ENCODE measurements around the gene UGT1A4.
"Not testable (repeated sequence)": the region's sequence is repeated elsewhere in the genome, so short reads cannot be mapped to it uniquely, and the experiment has no call there.

The UGT1A4 gene

GRCh38 chr2:233688341-233688740 is 30.2 kb upstream of the UGT1A4 start:
- DNase-seq (ENCODE audit: low spot score in 2 of 2), result no peak
- Mint-ChIP-seq H3K27me3 (peaks cover 48% of the 10 kb centered on the region), H3K27ac (ENCODE audit: low read depth) (no peak overlapping the region), H3K4me1 (no peaks in the 10 kb centered on the region), H3K4me3 (no peak overlapping the region), H3K9me3 (no peaks in the 10 kb centered on the region), H3K36me3 (ENCODE audit: insufficient read depth) (no peaks in the 10 kb centered on the region)
- no peak for ATAC-seq (replicated peaks; ENCODE audit: extremely low read depth, poor library complexity, severe bottlenecking)

- H3K4me3 Mint-ChIP-seq, result no peak overlapping the region
- no peak for ATAC-seq (replicated peaks; ENCODE audit: extremely low read depth, poor library complexity, severe bottlenecking)
- no peaks in the 10 kb centered on the region for H3K36me3 Mint-ChIP-seq (ENCODE audit: insufficient read depth)
- no peak for DNase-seq (ENCODE audit: low spot score in 2 of 2)
- no peaks in the 10 kb centered on the region for H3K9me3 Mint-ChIP-seq
- no peaks in the 10 kb centered on the region for H3K4me1 Mint-ChIP-seq
- peaks cover 55% of the 10 kb centered on the region for H3K27me3 Mint-ChIP-seq
- H3K27ac Mint-ChIP-seq (ENCODE audit: low read depth), result no peak overlapping the region
These were observed 29.5 kb upstream of the UGT1A4 start for GRCh38 chr2:233689031-233689430.

DNA sequence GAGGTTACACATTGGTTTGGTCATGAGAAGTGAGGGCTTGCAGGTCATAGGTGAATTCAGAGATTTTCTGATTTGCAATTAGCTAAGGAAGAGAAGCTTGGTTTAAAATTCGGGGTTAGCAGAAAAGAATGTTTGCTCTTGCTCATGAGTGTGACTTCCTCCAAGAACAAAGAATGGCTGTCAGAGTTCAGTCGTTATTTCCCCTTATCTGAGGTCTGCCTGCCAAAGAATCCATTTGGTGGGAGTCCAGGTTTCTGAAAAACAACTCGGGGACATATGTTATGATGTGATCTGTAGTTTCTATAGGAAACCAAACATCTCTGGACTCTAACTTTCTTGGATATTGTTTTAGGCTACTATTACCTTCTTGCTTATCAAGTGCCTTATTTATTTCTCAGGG is 29.0 kb upstream of the UGT1A4 start:
- H3K27ac Mint-ChIP-seq (ENCODE audit: low read depth), result no peak overlapping the region
- H3K4me3 Mint-ChIP-seq, result no peak overlapping the region
- no peaks in the 10 kb centered on the region for H3K4me1 Mint-ChIP-seq
- H3K36me3 Mint-ChIP-seq (ENCODE audit: insufficient read depth), result no peaks in the 10 kb centered on the region
- peaks cover 55% of the 10 kb centered on the region for H3K27me3 Mint-ChIP-seq
- no peaks in the 10 kb centered on the region for H3K9me3 Mint-ChIP-seq
- DNase-seq (ENCODE audit: low spot score in 2 of 2), result no peak
- ATAC-seq (replicated peaks; ENCODE audit: extremely low read depth, poor library complexity, severe bottlenecking), result no peak

DNA sequence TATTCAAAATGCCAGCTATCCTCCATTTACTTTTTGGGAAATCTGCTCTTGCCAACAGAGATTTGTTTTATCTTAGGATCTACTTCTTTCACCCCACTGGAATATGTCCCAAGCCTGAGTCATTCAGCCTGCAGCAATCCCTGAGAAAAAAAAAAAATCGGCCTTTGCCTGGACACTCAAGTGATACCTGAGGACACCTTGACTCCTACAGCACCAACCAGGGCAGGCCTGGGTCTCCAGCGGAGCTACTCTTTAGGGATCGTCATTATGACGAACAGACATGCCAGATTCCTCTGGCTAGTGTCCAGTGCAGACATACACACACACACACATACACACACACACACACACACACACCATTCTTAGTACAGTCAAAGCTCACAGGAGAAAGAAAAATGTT is 28.1 kb upstream of the UGT1A4 start:
- Mint-ChIP-seq H3K36me3 (ENCODE audit: insufficient read depth) (no peaks in the 10 kb centered on the region), H3K4me3 (no peak overlapping the region), H3K27me3 (peaks cover 62% of the 10 kb centered on the region), H3K4me1 (no peaks in the 10 kb centered on the region), H3K9me3 (no peaks in the 10 kb centered on the region), H3K27ac (ENCODE audit: low read depth) (no peak overlapping the region)
- DNase-seq (ENCODE audit: low spot score in 2 of 2) (no peak), ATAC-seq (replicated peaks; ENCODE audit: extremely low read depth, poor library complexity, severe bottlenecking) (no peak)

GRCh38 chr2:233691443-233692433 is 26.8 kb upstream of the UGT1A4 start:
- Mint-ChIP-seq H3K4me1 (no peaks in the 10 kb centered on the region), H3K27ac (ENCODE audit: low read depth) (no peak overlapping the region), H3K27me3 (peaks cover 68% of the 10 kb centered on the region), H3K9me3 (no peaks in the 10 kb centered on the region), H3K4me3 (no peak overlapping the region), H3K36me3 (ENCODE audit: insufficient read depth) (no peaks in the 10 kb centered on the region)
- no peak for DNase-seq (ENCODE audit: low spot score in 2 of 2)
- no peak for ATAC-seq (replicated peaks; ENCODE audit: extremely low read depth, poor library complexity, severe bottlenecking)

DNA sequence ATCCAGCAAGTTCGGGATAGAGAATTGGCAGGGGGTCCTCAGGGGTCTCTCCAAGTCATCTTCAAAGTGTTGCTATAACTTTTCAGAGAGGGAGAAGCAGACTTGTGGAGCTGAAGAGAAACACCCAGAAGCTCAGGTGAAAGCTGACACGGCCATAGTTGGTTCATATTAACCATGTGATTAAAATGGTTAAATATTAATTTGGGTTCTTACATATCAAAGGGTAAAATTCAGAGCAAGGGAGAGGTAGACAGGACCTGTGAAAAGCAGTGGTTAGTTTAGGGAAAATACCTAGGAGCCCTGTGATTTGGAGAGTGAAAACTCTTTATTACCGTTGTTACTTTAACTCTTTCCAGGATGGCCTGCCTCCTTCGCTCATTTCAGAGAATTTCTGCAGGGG is 25.9 kb upstream of the UGT1A4 start, which contains the start of gene UGT1A6:
Gene UGT1A6 (plus strand): TSS at position 243 of the 400 bp plus-strand sequence. CDS start 115 bp downstream, at position 358.
- peaks cover 71% of the 10 kb centered on the region for H3K27me3 Mint-ChIP-seq
- DNase-seq (ENCODE audit: low spot score in 2 of 2) (no peak), ATAC-seq (replicated peaks; ENCODE audit: extremely low read depth, poor library complexity, severe bottlenecking) (no peak)
- no peak within 1 kb of the TSS for H3K4me3 Mint-ChIP-seq
- no peaks in the 10 kb centered on the region for H3K4me1 Mint-ChIP-seq
- no peak within 1 kb of the TSS for H3K27ac Mint-ChIP-seq (ENCODE audit: low read depth)
- no peaks in the 10 kb centered on the region for H3K36me3 Mint-ChIP-seq (ENCODE audit: insufficient read depth)
- H3K9me3 Mint-ChIP-seq, result no peaks in the 10 kb centered on the region

- H3K27me3 Mint-ChIP-seq, result peaks cover 64% of the 10 kb centered on the region
- H3K4me1 Mint-ChIP-seq, result no peaks in the 10 kb centered on the region
- H3K4me3 Mint-ChIP-seq, result no peak overlapping the region
- no peaks in the 10 kb centered on the region for H3K36me3 Mint-ChIP-seq (ENCODE audit: insufficient read depth)
- DNase-seq (ENCODE audit: low spot score in 2 of 2) (no peak), ATAC-seq (replicated peaks; ENCODE audit: extremely low read depth, poor library complexity, severe bottlenecking) (no peak)
- H3K9me3 Mint-ChIP-seq, result no peaks in the 10 kb centered on the region
- H3K27ac Mint-ChIP-seq (ENCODE audit: low read depth), result no peak overlapping the region
These were observed 24.6 kb upstream of the UGT1A4 start for GRCh38 chr2:233693963-233694362.

- Mint-ChIP-seq H3K27ac (ENCODE audit: low read depth) (no peak overlapping the region), H3K9me3 (no peaks in the 10 kb centered on the region), H3K36me3 (ENCODE audit: insufficient read depth) (no peaks in the 10 kb centered on the region), H3K4me1 (no peaks in the 10 kb centered on the region), H3K4me3 (no peak overlapping the region), H3K27me3 (peaks cover 50% of the 10 kb centered on the region)
- ATAC-seq (replicated peaks; ENCODE audit: extremely low read depth, poor library complexity, severe bottlenecking) (no peak), DNase-seq (ENCODE audit: low spot score in 2 of 2) (no peak)
These were observed 19.8 kb upstream of the UGT1A4 start for GRCh38 chr2:233698740-233699139.

DNA sequence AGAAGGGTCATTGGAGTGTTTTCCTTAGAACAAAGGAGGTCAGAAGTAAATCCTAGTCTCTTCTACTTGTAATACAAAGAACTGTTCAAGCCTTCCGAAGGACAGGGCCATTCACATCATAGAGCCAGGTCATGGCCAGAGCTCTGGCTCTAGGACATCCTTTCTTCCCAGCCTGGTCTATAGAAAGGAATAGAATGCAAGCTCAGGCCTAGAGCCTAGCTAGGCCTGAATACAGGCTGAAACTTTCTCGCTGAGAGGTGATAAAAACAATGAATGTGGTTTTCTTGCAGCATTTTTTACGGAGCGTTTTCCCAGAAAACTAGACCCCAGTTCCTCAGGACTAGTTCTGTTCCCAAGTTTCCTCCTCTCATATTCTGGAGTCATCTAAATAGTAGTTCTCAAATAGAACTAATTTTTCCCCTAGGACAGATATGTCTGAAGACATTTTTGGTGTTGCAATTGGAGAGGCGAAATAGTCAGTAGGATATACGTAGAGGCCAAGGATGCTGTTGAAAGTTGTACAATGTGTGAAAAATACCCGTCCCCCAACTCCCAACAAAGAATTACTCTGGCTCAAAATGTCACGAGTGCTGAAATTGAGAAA is 19.0 kb upstream of the UGT1A4 start:
- H3K36me3 Mint-ChIP-seq (ENCODE audit: insufficient read depth), result no peaks in the 10 kb centered on the region
- H3K9me3 Mint-ChIP-seq, result peaks cover 6% of the 10 kb centered on the region
- ATAC-seq (replicated peaks; ENCODE audit: extremely low read depth, poor library complexity, severe bottlenecking), result no peak
- no peak overlapping the region for H3K27ac Mint-ChIP-seq (ENCODE audit: low read depth)
- no peaks in the 10 kb centered on the region for H3K4me1 Mint-ChIP-seq
- peaks cover 55% of the 10 kb centered on the region for H3K27me3 Mint-ChIP-seq
- H3K4me3 Mint-ChIP-seq, result no peak overlapping the region
- DNase-seq (ENCODE audit: low spot score in 2 of 2), result no peak

GRCh38 chr2:233700028-233700635 is 18.4 kb upstream of the UGT1A4 start:
- Mint-ChIP-seq H3K36me3 (ENCODE audit: insufficient read depth) (no peaks in the 10 kb centered on the region), H3K27ac (ENCODE audit: low read depth) (no peak overlapping the region)
- ATAC-seq (replicated peaks; ENCODE audit: extremely low read depth, poor library complexity, severe bottlenecking), result no peak

DNA sequence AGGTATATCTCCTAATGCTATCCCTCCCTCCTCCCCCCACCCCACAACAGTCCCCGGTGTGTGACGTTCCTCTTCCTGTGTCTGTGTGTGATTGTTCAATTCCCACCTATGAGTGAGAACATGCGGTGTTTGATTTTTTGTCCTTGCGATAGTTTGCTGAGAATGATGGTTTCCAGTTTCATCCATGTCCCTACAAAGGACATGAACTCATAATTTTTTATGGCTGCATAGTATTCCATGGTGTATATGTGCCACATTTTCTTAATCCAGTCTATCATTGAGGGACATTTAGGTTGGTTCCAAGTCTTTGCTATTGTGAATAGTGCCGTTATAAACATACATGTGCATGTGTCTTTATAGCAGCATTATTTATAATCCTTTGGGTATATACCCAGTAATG is 17.7 kb upstream of the UGT1A4 start:
- H3K4me3 Mint-ChIP-seq; H3K27ac Mint-ChIP-seq (ENCODE audit: low read depth); H3K9me3 Mint-ChIP-seq; H3K4me1 Mint-ChIP-seq; DNase-seq (ENCODE audit: low spot score in 2 of 2); H3K36me3 Mint-ChIP-seq (ENCODE audit: insufficient read depth); ATAC-seq (replicated peaks; ENCODE audit: extremely low read depth, poor library complexity, severe bottlenecking): not testable (repeated sequence)
- peaks cover 57% of the 10 kb centered on the region for H3K27me3 Mint-ChIP-seq

More at GRCh38 chr2:233700028-233700635, 18.4 kb upstream of the UGT1A4 start:
- H3K4me1 Mint-ChIP-seq, result no peaks in the 10 kb centered on the region
- peaks cover 6% of the 10 kb centered on the region for H3K9me3 Mint-ChIP-seq
- no peak overlapping the region for H3K4me3 Mint-ChIP-seq
- no peak for DNase-seq (ENCODE audit: low spot score in 2 of 2)
- H3K27me3 Mint-ChIP-seq, result peaks cover 58% of the 10 kb centered on the region

DNA sequence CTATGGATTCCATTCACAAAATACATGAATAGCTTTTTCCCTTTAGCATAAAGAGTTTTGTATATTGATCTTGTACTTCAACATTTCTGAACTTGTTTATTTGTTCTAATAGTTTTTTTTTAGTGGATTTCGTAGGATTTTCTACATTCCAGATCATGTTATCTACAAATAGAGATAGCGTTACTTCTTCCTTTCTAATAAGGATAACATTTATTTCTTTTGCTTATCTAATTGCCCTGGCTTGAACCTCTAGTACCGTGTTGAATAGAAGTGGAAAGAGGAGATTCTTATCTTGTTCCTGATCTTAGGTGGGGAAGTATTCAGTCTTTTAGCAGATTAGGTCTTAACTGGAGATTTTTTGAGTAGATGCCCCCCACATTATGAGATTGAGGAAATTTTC is 16.3 kb upstream of the UGT1A4 start:
- ATAC-seq (replicated peaks; ENCODE audit: extremely low read depth, poor library complexity, severe bottlenecking), result no peak
- Mint-ChIP-seq H3K27ac (ENCODE audit: low read depth) (no peak overlapping the region), H3K27me3 (peaks cover 48% of the 10 kb centered on the region), H3K9me3 (peaks cover 6% of the 10 kb centered on the region), H3K4me1 (no peaks in the 10 kb centered on the region), H3K36me3 (ENCODE audit: insufficient read depth) (no peaks in the 10 kb centered on the region), H3K4me3 (no peak overlapping the region)
- DNase-seq (ENCODE audit: low spot score in 2 of 2), result no peak

All from central memory CD8-positive, alpha-beta T cell (primary cell).